Measurements from ENCODE around the gene CPPED1. TPM values are rescaled to one million over a fixed set of nuclear protein-coding genes. Genes with fewer than 3 reads are reported as not detected.

Gene CPPED1
- total and polyA plus RNA-seq, 4 donors = 10.4 to 29.1 (median 23.0) TPM

DNA sequence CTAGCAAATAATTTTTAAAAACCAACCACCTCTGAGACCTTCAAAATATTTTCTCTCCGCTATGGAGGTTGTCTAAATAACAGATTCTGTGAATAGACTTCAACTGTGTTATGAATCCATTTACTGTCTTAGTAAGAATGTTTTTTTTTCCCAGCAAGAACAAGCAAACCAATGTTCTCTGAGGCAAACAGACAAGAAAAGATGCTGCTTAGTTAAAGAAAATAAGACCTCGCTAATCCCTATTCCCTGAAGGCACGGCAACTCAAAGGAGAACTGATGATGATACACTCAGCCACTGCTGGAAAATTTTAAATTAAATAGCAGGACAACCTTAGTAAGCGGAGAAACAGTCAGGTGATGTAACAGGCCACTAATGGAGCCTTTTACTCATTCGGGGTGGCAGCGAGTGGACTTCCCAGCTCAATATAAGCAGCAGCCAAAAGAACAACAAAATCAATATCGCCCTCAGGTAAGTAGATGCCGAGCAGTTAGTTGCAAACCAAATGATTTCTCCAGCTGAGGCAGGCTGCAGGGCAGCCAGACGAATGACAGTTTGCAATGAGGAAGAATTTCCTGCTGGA, 81.8 kb downstream of the CPPED1 start:
- TF ChIP-seq YY1 (IDR thresholded peaks at IDR 0.05) (peak; percentile 24), EGR1 (IDR thresholded peaks at IDR 0.05; ENCODE audit: low read depth in 2 of 2) (no peak)
- H3K9me3 ChIP-seq (ENCODE audit: control insufficient read depth in 4 of 4, low read length in 3 of 4) = no peaks in the 10 kb centered on the region
- H3K27ac ChIP-seq (ENCODE audit: low read depth in 1 of 2, low read length in 2 of 2) = no peak overlapping the region
- no peak for DNase-seq (ENCODE audit: low spot score)
- H3K4me3 ChIP-seq (ENCODE audit: low read depth in 1 of 3, low read length in 3 of 3) = no peak overlapping the region
- no peaks in the 10 kb centered on the region for H3K27me3 ChIP-seq (ENCODE audit: control insufficient read depth in 4 of 4, insufficient read depth in 4 of 4, low read length in 3 of 4)
- no peaks in the 10 kb centered on the region for H3K4me1 ChIP-seq (ENCODE audit: control insufficient read depth in 4 of 4, insufficient read depth in 4 of 4, low read length in 3 of 4)
- WGBS = 65% methylated on average over 9 of the region's 9 CpGs
- peaks cover 0 to 8% (median 1%) of the 10 kb centered on the region in 4 donors for H3K36me3 ChIP-seq (ENCODE audit: control insufficient read depth in 4 of 4, insufficient read depth in 3 of 4, low read depth in 1 of 4, low read length in 3 of 4)
- H3K9ac ChIP-seq (ENCODE audit: low read depth in 1 of 2, low read length in 2 of 2) = no peak overlapping the region

GRCh38 chr16:12719972-12720371, 83.7 kb downstream of the CPPED1 start:
- Histone ChIP-seq H3K9me3 (ENCODE audit: control insufficient read depth in 4 of 4, low read length in 3 of 4) (no peaks in the 10 kb centered on the region), H3K4me1 (ENCODE audit: control insufficient read depth in 4 of 4, insufficient read depth in 4 of 4, low read length in 3 of 4) (no peaks in the 10 kb centered on the region), H3K4me3 (ENCODE audit: low read depth in 1 of 3, low read length in 3 of 3) (no peak overlapping the region), H3K27me3 (ENCODE audit: control insufficient read depth in 4 of 4, insufficient read depth in 4 of 4, low read length in 3 of 4) (no peaks in the 10 kb centered on the region), H3K27ac (ENCODE audit: low read depth in 1 of 2, low read length in 2 of 2) (no peak overlapping the region), H3K36me3 (ENCODE audit: control insufficient read depth in 4 of 4, insufficient read depth in 3 of 4, low read depth in 1 of 4, low read length in 3 of 4) (peaks cover 0 to 8% (median 1%) of the 10 kb centered on the region in 4 donors), H3K9ac (ENCODE audit: low read depth in 1 of 2, low read length in 2 of 2) (no peak overlapping the region)
- TF ChIP-seq HNF4A (conservative IDR thresholded peaks at IDR 0.05) (no peak), MAX (IDR thresholded peaks at IDR 0.05) (no peak), FOXA2 (IDR thresholded peaks at IDR 0.05) (no peak), YY1 (IDR thresholded peaks at IDR 0.05) (no peak), SP1 (IDR thresholded peaks at IDR 0.05) (no peak), RAD21 (IDR thresholded peaks at IDR 0.05) (peak in 1 of 2 donors; percentile 29), FOXA1 (IDR thresholded peaks at IDR 0.05) (no peak)
- WGBS = 97% methylated on average over 4 of the region's 4 CpGs
- no peak for DNase-seq (ENCODE audit: low spot score)

GRCh38 chr16:12716658-12717057, 87.0 kb downstream of the CPPED1 start:
- Histone ChIP-seq H3K27ac (ENCODE audit: low read depth in 1 of 2, low read length in 2 of 2) (no peak overlapping the region), H3K9me3 (ENCODE audit: control insufficient read depth in 4 of 4, low read length in 3 of 4) (no peaks in the 10 kb centered on the region), H3K27me3 (ENCODE audit: control insufficient read depth in 4 of 4, insufficient read depth in 4 of 4, low read length in 3 of 4) (no peaks in the 10 kb centered on the region), H3K4me3 (ENCODE audit: low read depth in 1 of 3, low read length in 3 of 3) (no peak overlapping the region), H3K4me1 (ENCODE audit: control insufficient read depth in 4 of 4, insufficient read depth in 4 of 4, low read length in 3 of 4) (no peaks in the 10 kb centered on the region), H3K36me3 (ENCODE audit: control insufficient read depth in 4 of 4, insufficient read depth in 3 of 4, low read depth in 1 of 4, low read length in 3 of 4) (peaks cover 0 to 4% (median 0%) of the 10 kb centered on the region in 4 donors), H3K9ac (ENCODE audit: low read depth in 1 of 2, low read length in 2 of 2) (no peak overlapping the region)
- 82% methylated on average over 3 of the region's 3 CpGs for WGBS
- no peak for TF ChIP-seq EGR1 (IDR thresholded peaks at IDR 0.05; ENCODE audit: low read depth in 2 of 2)
- no peak for TF ChIP-seq GABPA (IDR thresholded peaks at IDR 0.05 in 1 of 2, conservative IDR thresholded peaks at IDR 0.05 in 1 of 2)
- TF ChIP-seq FOXA2 (IDR thresholded peaks at IDR 0.05) = no peak
- TF ChIP-seq HNF4A (conservative IDR thresholded peaks at IDR 0.05) = no peak
- TF ChIP-seq TAF1 (conservative IDR thresholded peaks at IDR 0.05) = no peak
- DNase-seq (ENCODE audit: low spot score) = no peak

- Histone ChIP-seq H3K9me3 (ENCODE audit: control insufficient read depth in 4 of 4, low read length in 3 of 4) (no peaks in the 10 kb centered on the region), H3K36me3 (ENCODE audit: control insufficient read depth in 4 of 4, insufficient read depth in 3 of 4, low read depth in 1 of 4, low read length in 3 of 4) (peaks cover 0 to 2% (median 0%) of the 10 kb centered on the region in 4 donors), H3K27me3 (ENCODE audit: control insufficient read depth in 4 of 4, insufficient read depth in 4 of 4, low read length in 3 of 4) (no peaks in the 10 kb centered on the region), H3K27ac (ENCODE audit: low read depth in 1 of 2, low read length in 2 of 2) (no peak overlapping the region), H3K4me3 (ENCODE audit: low read depth in 1 of 3, low read length in 3 of 3) (no peak overlapping the region), H3K4me1 (ENCODE audit: control insufficient read depth in 4 of 4, insufficient read depth in 4 of 4, low read length in 3 of 4) (no peaks in the 10 kb centered on the region), H3K9ac (ENCODE audit: low read depth in 1 of 2, low read length in 2 of 2) (no peak overlapping the region)
- DNase-seq (ENCODE audit: low spot score) = no peak
- WGBS = 92% methylated on average over 1 of the region's 1 CpG
- TF ChIP-seq TAF1 (conservative IDR thresholded peaks at IDR 0.05) (no peak), FOXA2 (IDR thresholded peaks at IDR 0.05) (no peak), RAD21 (IDR thresholded peaks at IDR 0.05) (no peak), GABPA (IDR thresholded peaks at IDR 0.05 in 1 of 2, conservative IDR thresholded peaks at IDR 0.05 in 1 of 2) (no peak), FOXA1 (IDR thresholded peaks at IDR 0.05) (no peak), RXRA (IDR thresholded peaks at IDR 0.05) (no peak), SP1 (IDR thresholded peaks at IDR 0.05) (no peak), ATF3 (IDR thresholded peaks at IDR 0.05) (no peak), NR2F2 (IDR thresholded peaks at IDR 0.05) (no peak), EGR1 (IDR thresholded peaks at IDR 0.05; ENCODE audit: low read depth in 2 of 2) (no peak), HNF4G (IDR thresholded peaks at IDR 0.05) (no peak), JUND (IDR thresholded peaks at IDR 0.05) (no peak), HNF4A (conservative IDR thresholded peaks at IDR 0.05) (no peak), MAX (IDR thresholded peaks at IDR 0.05) (no peak)
- TF ChIP-seq, protein P1, sequence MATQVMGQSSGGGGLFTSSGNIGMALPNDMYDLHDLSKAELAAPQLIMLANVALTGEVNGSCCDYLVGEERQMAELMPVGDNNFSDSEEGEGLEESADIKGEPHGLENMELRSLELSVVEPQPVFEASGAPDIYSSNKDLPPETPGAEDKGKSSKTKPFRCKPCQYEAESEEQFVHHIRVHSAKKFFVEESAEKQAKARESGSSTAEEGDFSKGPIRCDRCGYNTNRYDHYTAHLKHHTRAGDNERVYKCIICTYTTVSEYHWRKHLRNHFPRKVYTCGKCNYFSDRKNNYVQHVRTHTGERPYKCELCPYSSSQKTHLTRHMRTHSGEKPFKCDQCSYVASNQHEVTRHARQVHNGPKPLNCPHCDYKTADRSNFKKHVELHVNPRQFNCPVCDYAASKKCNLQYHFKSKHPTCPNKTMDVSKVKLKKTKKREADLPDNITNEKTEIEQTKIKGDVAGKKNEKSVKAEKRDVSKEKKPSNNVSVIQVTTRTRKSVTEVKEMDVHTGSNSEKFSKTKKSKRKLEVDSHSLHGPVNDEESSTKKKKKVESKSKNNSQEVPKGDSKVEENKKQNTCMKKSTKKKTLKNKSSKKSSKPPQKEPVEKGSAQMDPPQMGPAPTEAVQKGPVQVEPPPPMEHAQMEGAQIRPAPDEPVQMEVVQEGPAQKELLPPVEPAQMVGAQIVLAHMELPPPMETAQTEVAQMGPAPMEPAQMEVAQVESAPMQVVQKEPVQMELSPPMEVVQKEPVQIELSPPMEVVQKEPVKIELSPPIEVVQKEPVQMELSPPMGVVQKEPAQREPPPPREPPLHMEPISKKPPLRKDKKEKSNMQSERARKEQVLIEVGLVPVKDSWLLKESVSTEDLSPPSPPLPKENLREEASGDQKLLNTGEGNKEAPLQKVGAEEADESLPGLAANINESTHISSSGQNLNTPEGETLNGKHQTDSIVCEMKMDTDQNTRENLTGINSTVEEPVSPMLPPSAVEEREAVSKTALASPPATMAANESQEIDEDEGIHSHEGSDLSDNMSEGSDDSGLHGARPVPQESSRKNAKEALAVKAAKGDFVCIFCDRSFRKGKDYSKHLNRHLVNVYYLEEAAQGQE (IDR thresholded peaks at IDR 0.05) = no peak
- TF ChIP-seq, protein P2, sequence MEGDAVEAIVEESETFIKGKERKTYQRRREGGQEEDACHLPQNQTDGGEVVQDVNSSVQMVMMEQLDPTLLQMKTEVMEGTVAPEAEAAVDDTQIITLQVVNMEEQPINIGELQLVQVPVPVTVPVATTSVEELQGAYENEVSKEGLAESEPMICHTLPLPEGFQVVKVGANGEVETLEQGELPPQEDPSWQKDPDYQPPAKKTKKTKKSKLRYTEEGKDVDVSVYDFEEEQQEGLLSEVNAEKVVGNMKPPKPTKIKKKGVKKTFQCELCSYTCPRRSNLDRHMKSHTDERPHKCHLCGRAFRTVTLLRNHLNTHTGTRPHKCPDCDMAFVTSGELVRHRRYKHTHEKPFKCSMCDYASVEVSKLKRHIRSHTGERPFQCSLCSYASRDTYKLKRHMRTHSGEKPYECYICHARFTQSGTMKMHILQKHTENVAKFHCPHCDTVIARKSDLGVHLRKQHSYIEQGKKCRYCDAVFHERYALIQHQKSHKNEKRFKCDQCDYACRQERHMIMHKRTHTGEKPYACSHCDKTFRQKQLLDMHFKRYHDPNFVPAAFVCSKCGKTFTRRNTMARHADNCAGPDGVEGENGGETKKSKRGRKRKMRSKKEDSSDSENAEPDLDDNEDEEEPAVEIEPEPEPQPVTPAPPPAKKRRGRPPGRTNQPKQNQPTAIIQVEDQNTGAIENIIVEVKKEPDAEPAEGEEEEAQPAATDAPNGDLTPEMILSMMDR (IDR thresholded peaks at IDR 0.05; ENCODE audit: low read depth, low read length, missing input control) = no peak
Observed at GRCh38 chr16:12709807-12710206, 93.9 kb downstream of the CPPED1 start.
